SU-DHL-6 (cell line): ENCODE results near the gene ANKRD29.

Experiments used
- CTCF ChIP-seq: fragments of 200-600 bp; sonication (generic); IDR thresholded peaks from one replicate; pipeline ENCODE4 v1.5.1; 2017; ENCODE audit warnings: antibody characterized with exemption, mild to moderate bottlenecking, low read length, moderate library complexity; ENCODE audit not compliant: insufficient read depth, poor library complexity, severe bottlenecking
- EZH2phosphoT487 ChIP-seq: fragments of 200-600 bp; sonication (generic), shearing (Covaris generic); conservative IDR thresholded peaks from 2 replicates; pipeline ENCODE4 v1.6.1; 2018; ENCODE audit warnings: mild to moderate bottlenecking, antibody characterized with exemption, low read length, moderate library complexity, mixed read lengths

- no peak for TF ChIP-seq CTCF
- no peak for TF ChIP-seq EZH2phosphoT487
These were observed 66.5 kb downstream of the ANKRD29 start for GRCh38 chr18:23596183-23596582.
